Body of pancreas (tissue), 4 donors: ENCODE measurements around the gene COL21A1. TPM values are rescaled to one million over a fixed set of nuclear protein-coding genes. Genes with fewer than 3 reads are reported as not detected.

Experiments
- ATAC-seq: fragments of 150-250 bp; one replicate; pipeline ENCODE4 v1.9.1; 2016
- DNase-seq, 4 donors: peaks; one replicate each; pipeline ENCODE4 v3.0.0-alpha.2; 2019
- H3K27ac ChIP-seq, 4 donors: fragments of 200-600 bp; sonication (generic); 1 replicate in 3 of 4; 2 replicates in 1 of 4; pipeline versions ENCODE4 v1.5.1 to v1.6.1; 2016 to 2019; ENCODE audit warnings: mild to moderate bottlenecking in 1 of 4, mixed read lengths in 1 of 4, moderate library complexity in 1 of 4
- H3K27me3 ChIP-seq, 2 donors: fragments of 200-600 bp; sonication (generic); one replicate each; pipeline ENCODE4 v1.6.0; 2016; ENCODE audit warnings: mild to moderate bottlenecking in 1 of 2
- H3K36me3 ChIP-seq, 2 donors: fragments of 200-600 bp; sonication (generic); replicated peaks in 1 of 2; 2 replicates each; pipeline ENCODE4 v1.5.1; 2016; ENCODE audit warnings: low read depth in 2 of 2; ENCODE audit not compliant: insufficient read depth in 1 of 2
- H3K4me1 ChIP-seq: fragments of 200-600 bp; sonication (generic); one replicate; pipeline ENCODE4 v1.6.0; 2016
- H3K4me3 ChIP-seq, 2 donors: fragments of 200-600 bp; sonication (generic); 1 replicate in 1 of 2; 2 replicates in 1 of 2; pipeline ENCODE4 v1.5.1; 2016 to 2019
- H3K9me3 ChIP-seq, 3 donors: fragments of 200-600 bp; sonication (generic); 1 replicate in 2 of 3; 2 replicates in 1 of 3; pipeline ENCODE4 v1.5.1; 2016
- CTCF ChIP-seq, 7 experiments: fragments of 450-650 bp in 4 of 7; fragments of 200-600 bp in 3 of 7; sonication (generic) in 3 of 7; IDR thresholded peaks; one replicate each; pipeline ENCODE4 v1.5.1; 2016 to 2019; ENCODE audit warnings: antibody characterized with exemption in 7 of 7
- POLR2A ChIP-seq, 3 donors: fragments of 450-650 bp; IDR thresholded peaks; one replicate each; pipeline ENCODE4 v1.6.1; 2016; ENCODE audit warnings: antibody characterized with exemption in 3 of 3, mild to moderate bottlenecking in 2 of 3
- WGBS, 2 donors: methylation state at CpG; one replicate each; pipeline ENCODE4 v1.1.5; 2017; 5-methylcytosine and 5-hydroxymethylcytosine counted together
- intact Hi-C: fragments of 100-400 bp; cut with DNase I; formaldehyde crosslinking; loops from one replicate; pipeline ENCODE4 v1.15.1; 2023
- total RNA-seq, 2 donors: library from RNA; depleted of rRNA; stranded (reverse); fragments of >200 nt; gene quantifications; one replicate each; pipeline ENCODE4 v1.1.0, GENCODE V29; 2016

COL21A1 gene
- 1 to 10 TPM; 1.3 to 4.2 TPM for total RNA-seq

- Histone ChIP-seq H3K36me3 (no peaks in the 10 kb centered on the region), H3K9me3 (no peaks in the 10 kb centered on the region), H3K27me3 (no peaks in the 10 kb centered on the region), H3K4me3 (no peak within 1 kb of the TSS), H3K27ac (no peak within 1 kb of the TSS), H3K4me1 (peaks cover 14% of the 10 kb centered on the region)
- TF ChIP-seq POLR2A (IDR thresholded peaks at IDR 0.05): no peak
- no peak for TF ChIP-seq CTCF (IDR thresholded peaks at IDR 0.05)
- intact Hi-C loops: no loop called here
- WGBS, 2 donors: 1 to 2% methylated on average over 17 to 36 of the region's 36 CpGs
- DNase-seq: peak; percentile 22 to 59 (median 26)
- ATAC-seq: peak; percentile 60
Measured at GRCh38 chr6:56246881-56247653, at the start of gene COL21A1. COL21A1 (minus strand) TSS chr6:56247580; CDS start chr6:56182618, 64,962 bp downstream.

GRCh38 chr6:56293781-56294180, 46.4 kb upstream of the COL21A1 start:
- no peak for DNase-seq
- H3K4me1 ChIP-seq: no peaks in the 10 kb centered on the region
- TF ChIP-seq POLR2A (IDR thresholded peaks at IDR 0.05) (no peak), CTCF (IDR thresholded peaks at IDR 0.05) (no peak)
- no peak overlapping the region for H3K4me3 ChIP-seq
- no peak overlapping the region for H3K27ac ChIP-seq
- no peak for ATAC-seq
- no peaks in the 10 kb centered on the region for H3K27me3 ChIP-seq
- intact Hi-C loops: loop anchor here (10.0 kb wide), 1 partner anchor 309 kb away; no protein-coding TSS in a partner anchor
- H3K9me3 ChIP-seq: no peaks in the 10 kb centered on the region
- WGBS, 2 donors: 59 to 61% methylated on average over 3 of the region's 3 CpGs
- H3K36me3 ChIP-seq: no peaks in the 10 kb centered on the region

- WGBS, 2 donors: 40 to 43% methylated on average over 1 of the region's 1 CpG
- ATAC-seq: no peak
- no peaks in the 10 kb centered on the region for H3K4me1 ChIP-seq
- peak in 2 of 4 donors; percentile 8 to 31 for DNase-seq
- no peaks in the 10 kb centered on the region for H3K9me3 ChIP-seq
- no peaks in the 10 kb centered on the region for H3K36me3 ChIP-seq
- H3K27ac ChIP-seq: no peak overlapping the region
- H3K27me3 ChIP-seq: no peaks in the 10 kb centered on the region
- TF ChIP-seq CTCF (IDR thresholded peaks at IDR 0.05): peak in 6 of 7 experiments; percentile 20 to 57 (median 46)
- no peak for TF ChIP-seq POLR2A (IDR thresholded peaks at IDR 0.05)
- intact Hi-C loops: loop anchor here (10.0 kb wide), 1 partner anchor 308 kb away; no protein-coding TSS in a partner anchor
- no peak overlapping the region for H3K4me3 ChIP-seq
Measured at GRCh38 chr6:56292505-56293181, 45.3 kb upstream of the COL21A1 start.

DNA sequence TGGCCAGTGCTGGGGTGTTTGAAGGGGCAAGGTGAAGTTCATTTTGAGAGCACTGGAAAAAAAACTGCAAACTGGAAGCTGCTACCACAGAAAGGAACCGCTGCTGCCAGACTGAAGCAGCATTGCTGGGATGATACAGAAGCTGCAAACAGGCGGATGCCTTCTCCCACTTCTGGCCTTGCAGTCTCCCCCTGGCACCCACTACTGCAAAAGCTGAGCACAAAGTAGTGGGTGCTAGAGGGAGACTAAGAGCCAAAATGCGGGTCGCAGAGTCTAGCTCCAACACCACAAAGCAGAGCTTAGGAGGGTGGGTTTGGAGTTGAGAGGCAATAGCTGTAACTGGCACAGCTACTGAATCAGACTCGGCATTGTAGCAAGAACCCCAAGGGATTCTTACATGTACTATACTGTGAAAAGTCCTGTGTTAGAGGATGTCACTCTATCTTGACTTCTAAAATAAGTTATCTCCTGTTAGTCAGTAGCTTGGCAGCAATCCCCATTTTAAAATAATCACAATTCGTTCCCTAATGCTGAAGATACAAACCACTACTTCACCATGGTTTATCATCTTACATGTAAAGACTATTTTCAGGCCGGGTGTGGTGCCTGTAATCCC, 44.0 kb upstream of the COL21A1 start:
- no peaks in the 10 kb centered on the region for H3K9me3 ChIP-seq
- 50 to 62% methylated on average over 7 of the region's 7 CpGs for WGBS, 2 donors
- no peaks in the 10 kb centered on the region for H3K27me3 ChIP-seq
- H3K4me3 ChIP-seq: no peak overlapping the region
- no peak for ATAC-seq
- DNase-seq: no peak
- intact Hi-C loops: loop anchor here (10.0 kb wide), 1 partner anchor 307 kb away; no protein-coding TSS in a partner anchor
- no peak overlapping the region for H3K27ac ChIP-seq
- TF ChIP-seq CTCF (IDR thresholded peaks at IDR 0.05) (no peak), POLR2A (IDR thresholded peaks at IDR 0.05) (no peak)
- no peaks in the 10 kb centered on the region for H3K36me3 ChIP-seq
- no peaks in the 10 kb centered on the region for H3K4me1 ChIP-seq
